HCT116 (cell line): ENCODE results near the gene PDE4B. TPM values are rescaled to one million over a fixed set of nuclear protein-coding genes. Genes with fewer than 3 reads are reported as not detected.

Experiments
- ATAC-seq: fragments of 200-7000 bp; cut with Tn5 transposase; 2 replicates; pipeline ENCODE4 v1.9.1; 2020; ENCODE audit warnings: mild to moderate bottlenecking, moderate library complexity
- BruUV-seq: library from RNA; stranded (reverse); fragments of 400-500 nt; replicated peaks from 2 replicates; lab custom pipeline; 2021; lab: Mats Ljungman, UMichigan
- CTCF ChIA-PET: fragments of 300-600 bp; sonication (Branson Sonifier 250); formaldehyde crosslinking; loops from one replicate; lab custom pipeline; 2021; ENCODE audit warnings: antibody characterized with exemption; lab: Charles Lee
- POLR2A ChIA-PET: fragments of 300-600, 350-600 bp; sonication (Branson Sonifier 250); formaldehyde crosslinking; loops from one replicate; lab custom pipeline; 2021; ENCODE audit warnings: antibody characterized with exemption; lab: Charles Lee
- RAD21 ChIA-PET, 2 experiments: fragments of 300-600 bp; sonication (Branson Sonifier 250); formaldehyde crosslinking; loops; one replicate each; lab custom pipeline; 2023; ENCODE audit warnings: low total read pairs in 2 of 2; ENCODE audit not compliant: uncharacterized antibody in 2 of 2, unreplicated experiment in 2 of 2, low non-redundant PET in 1 of 2; lab: Charles Lee
- DNase-seq: peaks from one replicate; pipeline ENCODE4 v3.0.0-alpha.2; 2010; ENCODE audit warnings: low read depth, low spot score
- H2AFZ ChIP-seq: fragments of 200-600 bp; shearing (Covaris generic), sonication (generic); 2 replicates; pipeline ENCODE4 v1.6.1; 2017; ENCODE audit warnings: low read depth, mixed run types, mixed read lengths, antibody characterized with exemption, low read length; ENCODE audit not compliant: poor library complexity, severe bottlenecking
- H3K27ac ChIP-seq: 2 replicates; pipeline ENCODE4 v1.5.1; 2012; ENCODE audit warnings: low read depth, low read length
- H3K27me3 ChIP-seq: fragments of 200-600 bp; sonication (generic); 2 replicates; pipeline ENCODE4 v1.6.1; 2016; ENCODE audit warnings: mixed run types, low read length, mixed read lengths; ENCODE audit not compliant: insufficient read depth
- H3K36me3 ChIP-seq, 2 experiments: fragments of 200-500 bp in 1 of 2; fragments of 200-600 bp in 1 of 2; sonication (Bioruptor generic) in 1 of 2; sonication (generic) in 1 of 2; 2 replicates each; pipeline versions ENCODE4 v1.5.1 to v1.6.1; 2014 to 2016; ENCODE audit warnings: low read length in 2 of 2, inconsistent platforms in 1 of 2, mixed read lengths in 1 of 2, mixed run types in 1 of 2; ENCODE audit not compliant: insufficient read depth in 2 of 2, control insufficient read depth in 1 of 2
- H3K4me1 ChIP-seq, 2 experiments: fragments of 200-600 bp in 1 of 2; sonication (generic) in 1 of 2; 2 replicates each; pipeline versions ENCODE4 v1.5.1 to v1.6.1; 2012 to 2017; ENCODE audit warnings: low read length in 2 of 2, inconsistent platforms in 1 of 2, mild to moderate bottlenecking in 1 of 2, mixed read lengths in 1 of 2, mixed run types in 1 of 2, moderate library complexity in 1 of 2; ENCODE audit not compliant: insufficient read depth in 2 of 2, control insufficient read depth in 1 of 2
- H3K4me2 ChIP-seq: fragments of 200-600 bp; sonication (generic); 2 replicates; pipeline ENCODE4 v1.6.1; 2017; ENCODE audit warnings: mixed run types, low read length, mixed read lengths
- H3K4me3 ChIP-seq, 2 experiments: fragments of 200-600 bp in 1 of 2; sonication (generic) in 1 of 2; replicated peaks in 1 of 2; 2 replicates each; pipeline ENCODE4 v1.5.1; 2011 to 2016; ENCODE audit warnings: low read length in 2 of 2, control low read depth in 1 of 2, low read depth in 1 of 2, mild to moderate bottlenecking in 1 of 2, mixed read lengths in 1 of 2, mixed run types in 1 of 2
- H3K79me2 ChIP-seq: fragments of 200-600 bp; sonication (generic); 2 replicates; pipeline ENCODE4 v1.6.1; 2017; ENCODE audit warnings: mild to moderate bottlenecking, mixed run types, low read length, moderate library complexity, mixed read lengths; ENCODE audit not compliant: insufficient read depth
- H3K9ac ChIP-seq: fragments of 200-600 bp; sonication (generic); 2 replicates; pipeline ENCODE4 v1.6.1; 2016; ENCODE audit warnings: low read length, mixed read lengths
- H3K9me2 ChIP-seq: fragments of 200-600 bp; sonication (generic), shearing (Covaris generic); 2 replicates; pipeline ENCODE4 v1.6.1; 2017; ENCODE audit warnings: mixed run types, mild to moderate bottlenecking, moderate library complexity; ENCODE audit not compliant: insufficient read depth
- H3K9me3 ChIP-seq, 2 experiments: fragments of 200-500 bp in 1 of 2; fragments of 200-600 bp in 1 of 2; sonication (Bioruptor generic) in 1 of 2; sonication (generic) in 1 of 2; 2 replicates each; pipeline ENCODE4 v1.6.1; 2014 to 2017; ENCODE audit warnings: low read length in 2 of 2, mixed read lengths in 2 of 2, inconsistent platforms in 1 of 2, low read depth in 1 of 2, mild to moderate bottlenecking in 1 of 2, mixed run types in 1 of 2, moderate library complexity in 1 of 2; ENCODE audit not compliant: control insufficient read depth in 1 of 2, insufficient read depth in 1 of 2
- H4K20me1 ChIP-seq: fragments of 200-600 bp; sonication (generic), shearing (Covaris generic); 2 replicates; pipeline ENCODE4 v1.6.1; 2017; ENCODE audit warnings: mixed run types, mild to moderate bottlenecking, moderate library complexity; ENCODE audit not compliant: insufficient read depth
- CBX3 ChIP-seq: IDR thresholded peaks from 2 replicates; pipeline ENCODE4 v1.6.1; 2012; ENCODE audit warnings: low read depth
- CTCF ChIP-seq, 3 experiments: fragments of 200-600 bp in 1 of 3; sonication (generic) in 1 of 3; IDR thresholded peaks in 2 of 3; conservative IDR thresholded peaks in 1 of 3; 2 replicates each; pipeline ENCODE4 v1.5.1; 2012 to 2017; ENCODE audit warnings: low read depth in 2 of 3, low read length in 2 of 3, antibody characterized with exemption in 1 of 3, borderline replicate concordance in 1 of 3, control low read depth in 1 of 3, mild to moderate bottlenecking in 1 of 3, mixed read lengths in 1 of 3, mixed run types in 1 of 3, moderate library complexity in 1 of 3; ENCODE audit not compliant: insufficient read depth in 1 of 3
- EZH2 ChIP-seq: fragments of 200-600 bp; sonication (generic); IDR thresholded peaks from 2 replicates; pipeline ENCODE4 v1.6.1; 2017; ENCODE audit warnings: antibody characterized with exemption, mixed run types
- EZH2phosphoT487 ChIP-seq: fragments of 200-600 bp; IDR thresholded peaks from 2 replicates; pipeline ENCODE4 v1.6.1; 2018; ENCODE audit warnings: antibody characterized with exemption, borderline replicate concordance
- FOSL1 ChIP-seq: IDR thresholded peaks from 2 replicates; pipeline ENCODE4 v1.6.1; 2012; ENCODE audit warnings: low read depth
- JUND ChIP-seq: IDR thresholded peaks from 2 replicates; pipeline ENCODE4 v1.6.1; 2012
- MAX ChIP-seq: IDR thresholded peaks from 2 replicates; pipeline ENCODE4 v1.6.1; 2012
- RAD21 ChIP-seq: IDR thresholded peaks from 2 replicates; pipeline ENCODE4 v1.6.1; 2012; ENCODE audit warnings: low read depth, mild to moderate bottlenecking
- REST ChIP-seq: IDR thresholded peaks from 2 replicates; pipeline ENCODE4 v1.6.1; 2012; ENCODE audit warnings: low read depth
- SIN3A ChIP-seq: IDR thresholded peaks from 2 replicates; pipeline ENCODE4 v1.6.1; 2012; ENCODE audit warnings: low read depth
- SRF ChIP-seq: IDR thresholded peaks from 2 replicates; pipeline ENCODE4 v1.6.1; 2012; ENCODE audit warnings: low read depth
- TCF7L2 ChIP-seq: IDR thresholded peaks from 2 replicates; pipeline ENCODE4 v1.7.0; 2011; ENCODE audit warnings: borderline replicate concordance, inconsistent platforms; ENCODE audit not compliant: insufficient read depth, insufficient read length; ENCODE audit errors: extremely low read depth
- YY1 ChIP-seq: IDR thresholded peaks from 2 replicates; pipeline ENCODE4 v1.6.1; 2011; ENCODE audit warnings: low read length, low read depth, moderate library complexity, mild to moderate bottlenecking; ENCODE audit not compliant: insufficient replicate concordance; ENCODE audit errors: extremely low read depth
- intact Hi-C: fragments of 100-400 bp; cut with micrococcal nuclease; formaldehyde crosslinking; loops from 2 replicates; pipeline ENCODE4 v1.10.0; 2022
- total RNA-seq: library from RNA; stranded (reverse); gene quantifications from one replicate; pipeline ENCODE4 v1.2.1, GENCODE V29; 2021; ENCODE audit not compliant: unreplicated experiment

The PDE4B gene
- total RNA-seq, 1 experiment from 2014 or later = 76.9 TPM

GRCh38 chr1:66304128-66304527, 511.4 kb downstream of the PDE4B start:
- Histone ChIP-seq H3K4me1 (peaks cover 46 to 52% of the 10 kb centered on the region in 2 experiments), H2AFZ (no peak overlapping the region), H3K36me3 (no peaks in the 10 kb centered on the region), H3K9me2 (no peaks in the 10 kb centered on the region), H3K79me2 (no peaks in the 10 kb centered on the region), H3K4me2 (no peak overlapping the region), H3K9ac (no peak overlapping the region), H3K27ac (no peak overlapping the region), H4K20me1 (no peaks in the 10 kb centered on the region), H3K4me3 (no peak overlapping the region)
- no peak for DNase-seq
- CTCF ChIA-PET = no interaction called here
- POLR2A ChIA-PET = interaction anchor here (1.2 kb wide), 1 partner anchor 9 kb away, joined by 3 read pairs; no protein-coding TSS in a partner anchor
- no peak for TF ChIP-seq RAD21
- TF ChIP-seq, all 23 proteins: peak for 0
- Histone ChIP-seq H3K9me3 (no peaks in the 10 kb centered on the region), H3K27me3 (no peaks in the 10 kb centered on the region)
- RAD21 ChIA-PET = no interaction called here
- no TSS peak for BruUV-seq
- no peak for ATAC-seq
- intact Hi-C loops = no loop called here

GRCh38 chr1:66305927-66306326, 513.2 kb downstream of the PDE4B start:
- ChIA-PET POLR2A (no interaction called here), CTCF (no interaction called here), RAD21 (no interaction called here)
- H2AFZ ChIP-seq = no peak overlapping the region
- H3K9ac ChIP-seq = no peak overlapping the region
- H3K4me3 ChIP-seq = no peak overlapping the region
- no peaks in the 10 kb centered on the region for H4K20me1 ChIP-seq
- ATAC-seq (no peak), DNase-seq (no peak)
- H3K9me3 ChIP-seq = no peaks in the 10 kb centered on the region
- no peaks in the 10 kb centered on the region for H3K36me3 ChIP-seq
- H3K4me2 ChIP-seq = no peak overlapping the region
- H3K27ac ChIP-seq = no peak overlapping the region
- no peaks in the 10 kb centered on the region for H3K79me2 ChIP-seq
- no peaks in the 10 kb centered on the region for H3K27me3 ChIP-seq
- BruUV-seq = no TSS peak
- intact Hi-C loops = no loop called here
- H3K9me2 ChIP-seq = no peaks in the 10 kb centered on the region
- TF ChIP-seq REST (no peak), CBX3 (no peak), MAX (no peak), RAD21 (no peak), SIN3A (no peak), JUND (no peak), SRF (no peak), CTCF (IDR thresholded peaks at IDR 0.05 in 2 of 3, conservative IDR thresholded peaks at IDR 0.05 in 1 of 3; ENCODE audit: borderline replicate concordance in 1 of 3, insufficient read depth in 1 of 3, low read depth in 2 of 3, low read length in 2 of 3) (no peak), YY1 (no peak), EZH2 (no peak), TCF7L2 (no peak), EZH2phosphoT487 (no peak), FOSL1 (no peak)
- peaks cover 29 to 35% of the 10 kb centered on the region in 2 experiments for H3K4me1 ChIP-seq
